ENCODE data around the gene RALGPS1. TPM values are rescaled to one million over a fixed set of nuclear protein-coding genes. Genes with fewer than 3 reads are reported as not detected.

RALGPS1 gene
- total and polyA plus RNA-seq, 2 of the 8 experiments (the other 6 are each of a cell fraction or from before 2014, with no cell fraction given): 20.0 to 23.5 TPM

DNA sequence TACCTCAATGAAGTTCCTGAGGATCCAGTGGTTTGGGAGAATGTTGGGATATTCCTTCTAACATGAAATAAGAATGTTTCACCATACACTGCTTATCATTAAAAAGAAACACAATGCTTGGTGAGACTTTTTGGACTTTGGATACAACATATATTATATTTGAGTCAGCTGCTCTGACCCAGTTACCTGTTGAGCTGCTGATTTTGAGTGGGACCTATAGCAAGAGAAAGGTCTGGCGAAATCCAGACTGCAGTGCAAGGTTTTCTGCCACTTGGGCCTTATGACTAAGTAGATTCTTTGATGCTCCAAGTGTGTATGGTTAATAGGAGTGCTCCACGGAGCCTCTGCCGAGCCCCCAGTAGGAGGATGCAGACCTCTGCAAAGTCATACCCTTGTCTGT lies 10.0 kb upstream of the RALGPS1 start (continued):
- TF ChIP-seq ATF2 (IDR thresholded peaks at IDR 0.05; ENCODE audit: low read length) (no peak), SUZ12 (IDR thresholded peaks at IDR 0.05; ENCODE audit: low read length) (no peak)

Measured in H1 (cell line).